Right atrium auricular region (tissue), 2 donors: ENCODE data around the gene POLR3B. TPM values are rescaled to one million over a fixed set of nuclear protein-coding genes. Genes with fewer than 3 reads are reported as not detected.

Experiments
- DNase-seq: peaks from one replicate; pipeline ENCODE4 v3.0.0-alpha.2; 2019; ENCODE audit warnings: low spot score
- H3K27ac ChIP-seq, 2 donors: fragments of 200-600 bp; sonication (generic); 1 replicate in 1 of 2; 2 replicates in 1 of 2; pipeline ENCODE4 v1.5.1; 2016 to 2019
- H3K27me3 ChIP-seq, 2 donors: fragments of 200-600 bp; sonication (generic); one replicate each; pipeline versions ENCODE4 v1.5.1 to v1.6.0; 2017 to 2019
- H3K36me3 ChIP-seq: fragments of 200-600 bp; sonication (generic); one replicate; pipeline ENCODE4 v1.5.1; 2016
- H3K4me1 ChIP-seq, 2 donors: fragments of 200-600 bp; sonication (generic); one replicate each; pipeline versions ENCODE4 v1.5.1 to v1.6.0; 2017 to 2019
- H3K4me3 ChIP-seq, 2 donors: fragments of 200-600 bp; sonication (generic); 1 replicate in 1 of 2; 2 replicates in 1 of 2; pipeline ENCODE4 v1.5.1; 2017 to 2019; ENCODE audit warnings: mild to moderate bottlenecking in 1 of 2, moderate library complexity in 1 of 2
- H3K9me3 ChIP-seq, 2 donors: fragments of 200-600 bp; sonication (generic); one replicate each; pipeline ENCODE4 v1.5.1; 2019
- total RNA-seq, 2 donors: library from RNA; depleted of rRNA; stranded (reverse); fragments of >200 nt; gene quantifications; one replicate each; pipeline ENCODE4 v1.1.0, GENCODE V29; 2016
- TF ChIP-seq, protein P1 (sequence below), 2 donors: fragments of 200-600 bp; sonication (generic); IDR thresholded peaks; one replicate each; pipeline ENCODE4 v1.5.1; 2019; ENCODE audit warnings: antibody characterized with exemption in 2 of 2

Gene POLR3B
- total RNA-seq, 2 donors from 2014 or later: 6.0 to 10.7 TPM

DNA sequence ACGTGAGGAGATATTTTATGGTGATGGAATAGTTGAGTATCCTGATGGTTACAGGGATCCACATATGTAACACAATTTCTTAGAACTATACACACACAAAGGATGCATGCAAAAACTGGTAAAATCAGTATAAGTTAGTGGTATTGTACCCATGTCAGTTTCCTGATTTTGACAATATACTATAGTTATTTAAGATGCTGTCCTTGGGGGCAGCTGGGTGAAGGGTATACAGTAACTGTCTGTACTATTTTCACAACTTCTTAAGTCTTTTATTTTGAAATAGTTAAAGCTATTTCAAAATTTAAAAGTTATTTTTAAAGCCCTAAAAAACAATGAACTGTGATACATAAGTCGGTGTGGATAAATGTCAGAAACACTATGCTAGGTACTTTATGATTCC lies 24.5 kb upstream of the POLR3B start:
- H3K27ac ChIP-seq: no peak overlapping the region
- H3K4me3 ChIP-seq: no peak overlapping the region
- no peak for DNase-seq
- H3K36me3 ChIP-seq: peaks cover 34% of the 10 kb centered on the region
- H3K27me3 ChIP-seq: no peaks in the 10 kb centered on the region
- no peaks in the 10 kb centered on the region for H3K9me3 ChIP-seq
- TF ChIP-seq, protein P1, sequence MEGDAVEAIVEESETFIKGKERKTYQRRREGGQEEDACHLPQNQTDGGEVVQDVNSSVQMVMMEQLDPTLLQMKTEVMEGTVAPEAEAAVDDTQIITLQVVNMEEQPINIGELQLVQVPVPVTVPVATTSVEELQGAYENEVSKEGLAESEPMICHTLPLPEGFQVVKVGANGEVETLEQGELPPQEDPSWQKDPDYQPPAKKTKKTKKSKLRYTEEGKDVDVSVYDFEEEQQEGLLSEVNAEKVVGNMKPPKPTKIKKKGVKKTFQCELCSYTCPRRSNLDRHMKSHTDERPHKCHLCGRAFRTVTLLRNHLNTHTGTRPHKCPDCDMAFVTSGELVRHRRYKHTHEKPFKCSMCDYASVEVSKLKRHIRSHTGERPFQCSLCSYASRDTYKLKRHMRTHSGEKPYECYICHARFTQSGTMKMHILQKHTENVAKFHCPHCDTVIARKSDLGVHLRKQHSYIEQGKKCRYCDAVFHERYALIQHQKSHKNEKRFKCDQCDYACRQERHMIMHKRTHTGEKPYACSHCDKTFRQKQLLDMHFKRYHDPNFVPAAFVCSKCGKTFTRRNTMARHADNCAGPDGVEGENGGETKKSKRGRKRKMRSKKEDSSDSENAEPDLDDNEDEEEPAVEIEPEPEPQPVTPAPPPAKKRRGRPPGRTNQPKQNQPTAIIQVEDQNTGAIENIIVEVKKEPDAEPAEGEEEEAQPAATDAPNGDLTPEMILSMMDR (IDR thresholded peaks at IDR 0.05): no peak
- peaks cover 0 to 11% of the 10 kb centered on the region in 2 donors for H3K4me1 ChIP-seq

DNA sequence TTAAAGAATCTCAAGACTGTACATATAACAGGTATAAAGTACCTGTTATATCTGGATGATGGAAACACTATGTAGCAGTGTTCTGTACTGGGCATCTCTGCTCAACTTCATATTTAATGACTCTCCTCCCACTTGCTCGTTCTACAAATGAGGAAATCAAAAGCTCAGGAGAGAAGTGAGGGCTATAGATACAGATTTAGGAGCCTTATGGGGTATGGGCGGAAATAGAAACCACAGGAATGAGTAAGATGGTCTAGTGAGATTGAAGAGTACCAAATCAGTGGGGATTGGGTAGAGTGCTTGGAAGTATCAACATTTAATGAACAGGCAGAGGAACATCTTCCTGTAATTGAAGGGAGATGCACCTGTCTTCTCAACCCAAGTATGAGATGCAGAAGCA lies 23.8 kb upstream of the POLR3B start:
- TF ChIP-seq, protein P1 (IDR thresholded peaks at IDR 0.05): no peak
- peaks cover 30% of the 10 kb centered on the region for H3K36me3 ChIP-seq
- no peaks in the 10 kb centered on the region for H3K27me3 ChIP-seq
- no peak overlapping the region for H3K4me3 ChIP-seq
- H3K27ac ChIP-seq: no peak overlapping the region
- no peak for DNase-seq
- peaks cover 0 to 11% of the 10 kb centered on the region in 2 donors for H3K4me1 ChIP-seq
- H3K9me3 ChIP-seq: no peaks in the 10 kb centered on the region

DNA sequence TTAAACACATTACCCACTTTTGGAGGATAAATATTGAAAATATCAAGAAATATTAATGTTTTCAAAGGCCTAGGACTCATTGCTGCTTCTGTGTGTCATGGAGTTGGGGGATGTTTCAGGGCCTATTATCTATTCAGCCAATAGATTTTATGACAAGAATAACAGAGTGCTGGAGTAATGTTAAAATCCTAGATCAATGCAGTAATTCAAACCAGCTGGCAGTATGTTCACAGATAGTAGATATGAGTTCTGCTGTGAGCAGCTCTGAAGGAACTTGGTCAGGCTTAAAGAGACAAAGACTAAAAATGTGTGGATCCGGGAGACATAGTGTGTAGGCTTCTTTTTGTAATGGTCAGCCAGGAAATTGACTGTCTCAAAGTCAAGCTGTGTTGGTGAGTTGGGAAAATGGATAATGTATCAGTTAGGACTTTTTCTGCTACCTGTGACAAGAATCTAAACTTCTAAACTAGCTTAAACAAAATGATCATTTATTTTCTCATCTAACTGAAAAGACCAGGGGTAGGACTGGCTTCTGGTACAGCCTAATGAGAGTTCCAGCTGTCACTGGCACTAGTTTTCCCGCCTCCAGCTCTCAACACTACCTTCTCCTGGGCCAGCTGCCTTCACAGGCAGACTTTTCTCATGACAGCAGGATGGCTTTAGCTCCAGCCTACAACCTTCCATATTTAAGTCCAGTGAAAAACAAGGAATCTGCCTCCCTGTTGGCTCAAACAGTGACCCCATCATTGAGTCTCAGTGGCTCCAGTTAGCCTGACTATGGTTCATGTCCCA lies 16.3 kb upstream of the POLR3B start:
- Histone ChIP-seq H3K27me3 (no peaks in the 10 kb centered on the region), H3K4me1 (peaks cover 0 to 46% of the 10 kb centered on the region in 2 donors), H3K36me3 (peaks cover 8% of the 10 kb centered on the region), H3K9me3 (no peaks in the 10 kb centered on the region), H3K27ac (peak overlapping the region; percentile 71 to 80), H3K4me3 (no peak overlapping the region)
- DNase-seq: no peak
- TF ChIP-seq, protein P1 (IDR thresholded peaks at IDR 0.05): no peak

DNA sequence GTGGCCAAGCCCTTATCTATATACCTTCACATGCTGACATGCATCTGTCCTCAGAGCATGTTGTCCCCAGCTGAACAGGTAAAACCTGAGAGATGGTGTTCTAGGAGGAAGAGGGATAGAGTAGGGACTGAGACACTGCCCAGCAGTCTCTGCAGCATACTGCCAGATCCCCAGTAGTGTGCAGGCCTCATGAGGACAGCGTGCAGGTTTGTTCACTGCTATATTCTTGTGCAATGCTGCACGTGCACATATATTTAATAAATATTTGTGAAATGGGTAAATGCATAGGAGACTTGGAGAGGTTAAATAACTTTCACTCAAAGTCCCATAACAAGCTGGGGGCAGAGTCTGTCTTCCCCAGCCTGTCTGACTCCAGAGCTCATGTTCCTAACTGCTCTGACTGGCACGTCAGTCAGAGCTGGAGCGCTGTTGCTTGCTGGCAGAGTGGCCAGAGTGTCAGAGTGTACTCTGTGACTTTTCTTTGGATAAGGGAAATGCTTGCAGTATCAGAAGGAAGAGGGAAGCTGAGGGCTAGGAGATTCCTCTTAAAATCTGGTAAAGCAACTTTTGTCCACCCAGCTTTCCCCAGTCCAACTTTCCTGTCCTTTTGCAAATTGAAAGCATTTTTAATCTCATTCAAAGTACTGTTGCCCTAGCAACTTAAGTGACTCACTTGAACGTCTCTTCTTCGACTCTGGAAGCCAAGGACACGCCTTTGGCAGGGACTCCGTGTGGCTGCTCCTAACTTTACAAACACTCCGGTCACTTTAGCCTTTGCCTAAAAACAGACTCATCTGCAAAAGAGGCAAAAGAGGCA lies 14.9 kb upstream of the POLR3B start:
- no peaks in the 10 kb centered on the region for H3K9me3 ChIP-seq
- peak; percentile 92 for DNase-seq
- H3K36me3 ChIP-seq: peaks cover 10% of the 10 kb centered on the region
- H3K4me1 ChIP-seq: peaks cover 0 to 39% of the 10 kb centered on the region in 2 donors
- no peaks in the 10 kb centered on the region for H3K27me3 ChIP-seq
- H3K4me3 ChIP-seq: no peak overlapping the region
- H3K27ac ChIP-seq: peak overlapping the region; percentile 71 to 80
- TF ChIP-seq, protein P1 (IDR thresholded peaks at IDR 0.05): no peak

DNA sequence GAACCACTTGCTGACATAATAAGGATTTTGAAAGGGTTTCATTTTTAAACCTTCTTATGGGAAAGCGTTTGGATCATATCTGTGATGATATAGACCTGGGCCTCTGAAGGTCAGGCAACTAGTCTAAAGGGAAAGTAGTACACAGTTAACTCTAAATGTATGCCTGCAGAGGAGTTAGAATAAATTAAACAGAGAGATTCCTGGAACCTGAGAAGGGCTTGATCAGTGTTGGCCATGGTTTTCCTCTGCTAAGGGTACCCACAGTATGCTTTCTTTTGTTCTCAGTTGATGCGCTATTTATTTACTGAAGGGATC lies 14.4 kb upstream of the POLR3B start:
- H3K9me3 ChIP-seq: no peaks in the 10 kb centered on the region
- H3K4me3 ChIP-seq: no peak overlapping the region
- peak overlapping the region; percentile 71 to 80 for H3K27ac ChIP-seq
- TF ChIP-seq, protein P1 (IDR thresholded peaks at IDR 0.05): no peak
- DNase-seq: no peak
- H3K36me3 ChIP-seq: peaks cover 10% of the 10 kb centered on the region
- H3K4me1 ChIP-seq: peaks cover 0 to 39% of the 10 kb centered on the region in 2 donors
- no peaks in the 10 kb centered on the region for H3K27me3 ChIP-seq
